Osteocyte (in vitro differentiated cells): Measurements from ENCODE around the gene GPR12. TPM values are rescaled to one million over a fixed set of nuclear protein-coding genes. Genes with fewer than 3 reads are reported as not detected.

Source experiments
- DNase-seq: peaks from one replicate; pipeline ENCODE4 v3.0.0; 2021; ENCODE audit warnings: mixed read lengths; ENCODE audit not compliant: unreplicated experiment; ENCODE audit errors: extremely low spot score
- H3K27ac Mint-ChIP-seq: one replicate; pipeline ENCODE4 v1.8.0; 2021; ENCODE audit warnings: mild to moderate bottlenecking, mixed read lengths; ENCODE audit not compliant: unreplicated experiment
- H3K27me3 Mint-ChIP-seq: one replicate; pipeline ENCODE4 v1.8.0; 2021; ENCODE audit warnings: mixed read lengths; ENCODE audit not compliant: unreplicated experiment
- H3K36me3 Mint-ChIP-seq: one replicate; pipeline ENCODE4 v1.8.0; 2021; ENCODE audit warnings: mixed read lengths; ENCODE audit not compliant: unreplicated experiment
- H3K4me1 Mint-ChIP-seq: one replicate; pipeline ENCODE4 v1.8.0; 2021; ENCODE audit warnings: mixed read lengths; ENCODE audit not compliant: unreplicated experiment
- H3K4me3 Mint-ChIP-seq: one replicate; pipeline ENCODE4 v1.8.0; 2021; ENCODE audit warnings: mild to moderate bottlenecking, moderate library complexity, mixed read lengths; ENCODE audit not compliant: unreplicated experiment
- H3K9me3 Mint-ChIP-seq: one replicate; pipeline ENCODE4 v1.8.0; 2021; ENCODE audit warnings: mixed read lengths; ENCODE audit not compliant: unreplicated experiment
- total RNA-seq: library from RNA; stranded (reverse); gene quantifications from 2 replicates; pipeline ENCODE4 v1.2.1, GENCODE V29; 2021
- TF ChIP-seq, protein P1 (sequence below): fragments of 200-600 bp; sonication (generic); IDR thresholded peaks from 2 replicates; pipeline ENCODE4 v1.5.0; 2021; ENCODE audit warnings: antibody characterized with exemption, mild to moderate bottlenecking, moderate library complexity

Gene GPR12
- total RNA-seq, 1 donor from 2014 or later = not detected

DNA sequence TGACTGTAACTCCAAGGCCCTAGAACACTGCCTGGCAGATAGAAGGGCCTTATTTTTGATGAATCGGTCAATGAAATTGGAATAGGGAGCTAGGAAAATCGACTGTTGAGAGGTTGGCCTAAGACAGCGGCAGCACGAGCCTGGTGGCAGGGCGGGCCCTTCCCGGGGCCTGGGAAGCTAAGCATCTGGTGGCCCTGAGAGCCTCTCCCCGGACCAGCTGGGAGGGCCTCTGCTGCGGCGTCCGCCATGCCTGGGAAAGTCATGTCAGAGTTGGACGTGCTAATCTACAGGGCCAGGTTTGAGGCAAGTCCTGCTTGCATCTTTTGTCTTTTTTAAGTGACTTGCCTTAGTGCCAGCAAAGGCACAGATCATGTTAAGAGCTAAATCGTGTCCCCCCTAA lies 11.2 kb upstream of the GPR12 start:
- TF ChIP-seq, protein P1, sequence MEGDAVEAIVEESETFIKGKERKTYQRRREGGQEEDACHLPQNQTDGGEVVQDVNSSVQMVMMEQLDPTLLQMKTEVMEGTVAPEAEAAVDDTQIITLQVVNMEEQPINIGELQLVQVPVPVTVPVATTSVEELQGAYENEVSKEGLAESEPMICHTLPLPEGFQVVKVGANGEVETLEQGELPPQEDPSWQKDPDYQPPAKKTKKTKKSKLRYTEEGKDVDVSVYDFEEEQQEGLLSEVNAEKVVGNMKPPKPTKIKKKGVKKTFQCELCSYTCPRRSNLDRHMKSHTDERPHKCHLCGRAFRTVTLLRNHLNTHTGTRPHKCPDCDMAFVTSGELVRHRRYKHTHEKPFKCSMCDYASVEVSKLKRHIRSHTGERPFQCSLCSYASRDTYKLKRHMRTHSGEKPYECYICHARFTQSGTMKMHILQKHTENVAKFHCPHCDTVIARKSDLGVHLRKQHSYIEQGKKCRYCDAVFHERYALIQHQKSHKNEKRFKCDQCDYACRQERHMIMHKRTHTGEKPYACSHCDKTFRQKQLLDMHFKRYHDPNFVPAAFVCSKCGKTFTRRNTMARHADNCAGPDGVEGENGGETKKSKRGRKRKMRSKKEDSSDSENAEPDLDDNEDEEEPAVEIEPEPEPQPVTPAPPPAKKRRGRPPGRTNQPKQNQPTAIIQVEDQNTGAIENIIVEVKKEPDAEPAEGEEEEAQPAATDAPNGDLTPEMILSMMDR = no peak
- Mint-ChIP-seq H3K4me3 (no peak overlapping the region), H3K27me3 (no peaks in the 10 kb centered on the region), H3K9me3 (no peaks in the 10 kb centered on the region), H3K4me1 (no peaks in the 10 kb centered on the region), H3K36me3 (no peaks in the 10 kb centered on the region), H3K27ac (no peak overlapping the region)
- peak; percentile 82 for DNase-seq

DNA sequence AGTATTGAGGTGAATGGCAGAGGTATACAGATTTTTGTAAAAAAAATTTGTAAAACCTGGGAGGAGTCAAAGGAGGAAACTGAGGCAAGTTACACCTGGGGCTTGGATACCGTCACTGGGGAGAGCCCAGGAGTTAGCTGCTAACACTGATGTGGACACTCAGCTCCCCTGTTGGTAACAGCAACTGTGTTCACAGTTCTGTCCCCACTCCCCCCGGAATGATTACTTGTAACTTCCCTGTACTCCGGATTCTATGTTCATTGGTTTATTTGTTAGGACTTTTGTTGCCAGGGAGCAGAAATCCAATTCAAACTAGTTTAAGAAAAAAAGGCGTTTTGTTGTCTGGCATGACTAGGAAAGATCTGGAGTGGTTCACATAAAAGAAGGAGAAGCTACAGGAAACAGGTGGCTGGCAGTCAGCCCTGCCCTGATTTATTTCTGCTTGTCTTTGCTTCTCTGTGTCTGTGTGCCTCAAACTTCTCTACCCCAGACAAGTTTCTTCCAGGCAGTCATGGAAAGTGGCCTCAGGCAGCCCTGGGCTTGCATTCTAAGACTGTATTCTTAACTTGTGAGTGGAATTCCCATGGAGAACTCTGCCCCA lies 2.3 kb upstream of the GPR12 start:
- TF ChIP-seq, protein P1 = no peak
- Mint-ChIP-seq H3K9me3 (no peaks in the 10 kb centered on the region), H3K27me3 (peaks cover 70% of the 10 kb centered on the region), H3K4me3 (no peak overlapping the region), H3K36me3 (no peaks in the 10 kb centered on the region), H3K4me1 (peaks cover 8% of the 10 kb centered on the region), H3K27ac (no peak overlapping the region)
- no peak for DNase-seq

DNA sequence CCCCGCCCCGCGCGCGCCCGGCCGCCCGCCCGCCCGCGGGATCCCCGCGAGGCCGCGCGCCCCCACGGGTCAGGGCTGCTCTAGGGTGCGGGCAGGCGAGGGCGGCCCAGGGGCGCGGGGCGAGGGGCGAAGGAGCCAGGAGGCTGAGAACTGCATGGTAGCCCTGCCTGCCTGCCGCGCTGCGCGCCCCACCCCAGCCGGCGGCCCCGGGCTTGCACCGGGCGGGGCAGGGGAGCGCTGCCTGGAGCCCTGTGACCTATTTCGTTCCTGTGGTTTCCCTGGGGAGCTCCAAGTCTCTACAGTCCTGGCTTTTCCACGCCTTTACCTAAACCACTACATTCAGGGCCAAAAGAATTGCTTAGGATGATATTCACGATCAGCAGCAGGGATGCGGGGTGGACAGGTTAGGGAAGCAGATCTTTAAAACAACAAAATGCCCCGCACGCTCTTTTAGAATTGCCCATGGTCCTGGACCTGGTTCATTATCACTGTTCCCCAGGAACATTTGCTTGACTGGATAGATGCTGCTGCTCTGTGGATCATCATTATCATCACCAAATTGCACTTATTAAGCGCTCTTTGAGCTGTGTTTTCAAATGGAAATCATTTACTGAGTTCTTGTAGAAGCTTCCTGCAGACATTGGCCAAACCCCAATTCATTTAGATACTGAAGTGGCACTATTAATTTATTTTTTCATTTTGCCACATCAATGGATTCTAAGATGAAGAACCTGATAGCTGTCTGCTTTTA lies 421 bp upstream of the GPR12 start:
- Mint-ChIP-seq H3K27ac (no peak overlapping the region), H3K36me3 (no peaks in the 10 kb centered on the region), H3K4me3 (peak overlapping the region; percentile 31), H3K27me3 (peaks cover 82% of the 10 kb centered on the region), H3K9me3 (no peaks in the 10 kb centered on the region), H3K4me1 (peaks cover 8% of the 10 kb centered on the region)
- no peak for DNase-seq
- TF ChIP-seq, protein P1 = no peak

DNA sequence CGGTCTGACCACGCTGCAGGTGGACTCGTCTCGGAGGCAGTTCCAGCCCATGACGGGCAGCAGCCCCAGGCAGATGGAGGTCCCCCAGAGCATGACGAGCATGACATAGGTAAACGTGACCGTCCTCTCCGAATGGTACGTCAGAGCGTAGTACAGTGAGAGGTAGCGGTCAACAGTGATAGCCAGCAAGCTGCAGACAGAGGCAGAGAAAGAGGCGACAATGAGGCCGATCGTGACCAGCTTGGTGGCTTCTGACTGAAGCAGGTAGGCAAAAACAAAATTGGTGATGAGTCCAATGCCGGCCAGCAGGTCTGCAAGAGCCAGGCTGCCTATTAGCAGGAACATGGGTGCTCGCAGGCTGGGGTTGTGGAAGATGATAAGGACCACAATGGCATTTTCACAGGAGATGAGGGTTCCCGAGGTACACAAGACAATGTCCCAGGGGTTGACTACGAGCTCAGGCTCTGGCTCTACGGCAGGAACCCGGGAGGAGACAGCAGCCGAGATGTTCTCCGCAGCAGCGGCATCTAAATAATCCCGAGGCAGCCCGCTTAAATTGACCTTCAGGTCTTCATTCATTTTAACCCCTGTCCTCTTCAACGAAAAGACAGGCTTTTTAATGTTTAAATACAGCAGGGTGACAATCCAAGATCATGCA lies 1.2 kb downstream of the GPR12 start:
- Mint-ChIP-seq H3K36me3 (no peaks in the 10 kb centered on the region), H3K9me3 (no peaks in the 10 kb centered on the region), H3K4me1 (peaks cover 8% of the 10 kb centered on the region), H3K27ac (no peak overlapping the region), H3K4me3 (peak overlapping the region; percentile 1), H3K27me3 (peaks cover 77% of the 10 kb centered on the region)
- TF ChIP-seq, protein P1 = no peak
- no peak for DNase-seq
